Right lobe of liver (tissue), 4 donors: ENCODE data around the gene PDZD2.

ENCODE experiments used
- CTCF ChIP-seq, 4 donors: fragments of 200-600 bp in 3 of 4; fragments of 450-650 bp in 1 of 4; IDR thresholded peaks; one replicate each; pipeline versions ENCODE4 v1.5.1 to v1.8.0; 2016 to 2022; ENCODE audit warnings: antibody characterized with exemption in 4 of 4, mild to moderate bottlenecking in 2 of 4
- POLR2A ChIP-seq: fragments of 450-650 bp; IDR thresholded peaks from one replicate; pipeline ENCODE4 v1.6.1; 2017; ENCODE audit warnings: antibody characterized with exemption, mild to moderate bottlenecking
- donor health status: DM: no; HTN: no; CAD: no.
- donor health status: DM: no; HTN: no; CAD: no.
- donor health status: DM: no; HTN: yes; CAD: no.

- TF ChIP-seq CTCF (IDR thresholded peaks at IDR 0.05): no peak
- TF ChIP-seq POLR2A: no peak
Measured at GRCh38 chr5:32096891-32097595, 458.1 kb downstream of the PDZD2 start.
